ENCODE measurements around the gene FCGBP. TPM values are rescaled to one million over a fixed set of nuclear protein-coding genes. Genes with fewer than 3 reads are reported as not detected.
"Not testable (repeated sequence)": the region's sequence is repeated elsewhere in the genome, so short reads cannot be mapped to it uniquely, and the experiment has no call there.

The FCGBP gene
- total RNA-seq, 1 donor from 2014 or later: 0.49 TPM

DNA sequence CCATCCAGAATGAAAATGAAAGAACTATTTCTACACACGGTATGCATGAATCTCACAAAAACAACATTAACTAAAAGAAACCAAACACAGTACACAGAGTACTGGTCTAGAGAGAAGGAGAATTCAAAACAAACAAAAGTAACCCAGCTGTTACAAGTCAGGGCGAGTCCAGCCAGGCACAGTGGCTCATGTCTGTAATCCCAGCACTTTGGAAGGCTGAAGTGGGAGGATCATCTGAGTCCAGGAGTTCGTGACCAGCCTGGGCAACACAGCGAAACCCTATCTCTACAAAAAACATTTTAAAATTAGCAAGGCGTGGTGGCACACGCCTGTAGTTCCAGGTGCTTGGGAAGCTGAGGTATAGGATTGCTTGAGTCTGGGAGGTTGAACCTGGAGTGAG lies 34.8 kb upstream of the FCGBP start:
- TF ChIP-seq, protein P1, sequence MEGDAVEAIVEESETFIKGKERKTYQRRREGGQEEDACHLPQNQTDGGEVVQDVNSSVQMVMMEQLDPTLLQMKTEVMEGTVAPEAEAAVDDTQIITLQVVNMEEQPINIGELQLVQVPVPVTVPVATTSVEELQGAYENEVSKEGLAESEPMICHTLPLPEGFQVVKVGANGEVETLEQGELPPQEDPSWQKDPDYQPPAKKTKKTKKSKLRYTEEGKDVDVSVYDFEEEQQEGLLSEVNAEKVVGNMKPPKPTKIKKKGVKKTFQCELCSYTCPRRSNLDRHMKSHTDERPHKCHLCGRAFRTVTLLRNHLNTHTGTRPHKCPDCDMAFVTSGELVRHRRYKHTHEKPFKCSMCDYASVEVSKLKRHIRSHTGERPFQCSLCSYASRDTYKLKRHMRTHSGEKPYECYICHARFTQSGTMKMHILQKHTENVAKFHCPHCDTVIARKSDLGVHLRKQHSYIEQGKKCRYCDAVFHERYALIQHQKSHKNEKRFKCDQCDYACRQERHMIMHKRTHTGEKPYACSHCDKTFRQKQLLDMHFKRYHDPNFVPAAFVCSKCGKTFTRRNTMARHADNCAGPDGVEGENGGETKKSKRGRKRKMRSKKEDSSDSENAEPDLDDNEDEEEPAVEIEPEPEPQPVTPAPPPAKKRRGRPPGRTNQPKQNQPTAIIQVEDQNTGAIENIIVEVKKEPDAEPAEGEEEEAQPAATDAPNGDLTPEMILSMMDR (IDR thresholded peaks at IDR 0.05; ENCODE audit: partially characterized antibody, unreplicated experiment): no peak
- no peak for DNase-seq
- peaks cover 5% of the 10 kb centered on the region for H3K36me3 Mint-ChIP-seq (ENCODE audit: unreplicated experiment)
- peaks cover 11% of the 10 kb centered on the region for H3K9me3 Mint-ChIP-seq (ENCODE audit: unreplicated experiment)
- H3K27me3 Mint-ChIP-seq (ENCODE audit: unreplicated experiment): peaks cover 2% of the 10 kb centered on the region
- H3K27ac Mint-ChIP-seq (ENCODE audit: unreplicated experiment): no peak overlapping the region
- H3K4me3 Mint-ChIP-seq (ENCODE audit: unreplicated experiment): peak overlapping the region; percentile 99
- H3K4me1 Mint-ChIP-seq (ENCODE audit: low read depth, unreplicated experiment): peaks cover 5% of the 10 kb centered on the region

DNA sequence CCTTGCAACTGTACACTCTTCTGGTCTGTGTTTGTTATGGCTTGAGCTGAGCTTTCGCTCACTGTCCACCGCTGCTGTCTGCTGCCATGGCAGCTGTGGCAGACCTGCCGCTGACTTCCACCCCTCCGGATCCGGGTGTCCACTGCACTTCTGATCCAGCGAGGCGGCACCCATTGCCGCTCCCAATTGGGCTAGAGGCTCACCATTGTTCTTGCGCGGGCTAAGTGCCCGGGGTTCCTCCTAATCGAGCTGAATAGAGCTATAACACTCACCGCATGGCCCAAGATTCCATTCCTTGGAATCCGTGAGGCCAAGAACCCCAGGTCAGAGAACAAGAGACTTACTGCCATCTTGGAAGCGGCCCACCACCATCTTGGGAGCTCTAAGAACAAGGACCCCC lies 34.4 kb upstream of the FCGBP start:
- H3K27me3 Mint-ChIP-seq (ENCODE audit: unreplicated experiment): peaks cover 2% of the 10 kb centered on the region
- H3K36me3 Mint-ChIP-seq (ENCODE audit: unreplicated experiment): peaks cover 5% of the 10 kb centered on the region
- TF ChIP-seq, protein P1 (IDR thresholded peaks at IDR 0.05; ENCODE audit: partially characterized antibody, unreplicated experiment): no peak
- no peak overlapping the region for H3K27ac Mint-ChIP-seq (ENCODE audit: unreplicated experiment)
- H3K9me3 Mint-ChIP-seq (ENCODE audit: unreplicated experiment): peaks cover 11% of the 10 kb centered on the region
- peaks cover 5% of the 10 kb centered on the region for H3K4me1 Mint-ChIP-seq (ENCODE audit: low read depth, unreplicated experiment)
- peak overlapping the region; percentile 36 for H3K4me3 Mint-ChIP-seq (ENCODE audit: unreplicated experiment)
- DNase-seq: no peak

DNA sequence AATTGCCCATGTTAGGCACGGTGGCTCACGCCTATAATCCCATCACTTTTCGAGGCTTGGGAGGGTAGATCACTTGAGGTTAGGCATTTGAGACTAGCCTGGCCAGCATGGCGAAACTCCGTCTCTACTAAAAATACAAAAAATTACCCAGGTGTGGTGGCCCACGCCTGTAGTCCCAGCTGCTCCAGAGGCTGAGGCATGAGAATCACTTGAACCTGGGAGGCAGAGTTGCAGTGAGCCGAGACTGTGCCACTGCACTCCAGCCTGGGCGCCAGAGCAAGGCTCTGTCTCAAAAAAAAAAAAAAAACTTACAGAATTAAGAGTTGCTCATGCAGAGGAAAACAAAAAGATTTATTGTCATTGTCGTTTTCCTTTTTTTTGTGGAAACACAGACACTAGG lies 33.1 kb upstream of the FCGBP start:
- no peak overlapping the region for H3K27ac Mint-ChIP-seq (ENCODE audit: unreplicated experiment)
- H3K27me3 Mint-ChIP-seq (ENCODE audit: unreplicated experiment): peaks cover 2% of the 10 kb centered on the region
- no peak overlapping the region for H3K4me3 Mint-ChIP-seq (ENCODE audit: unreplicated experiment)
- H3K36me3 Mint-ChIP-seq (ENCODE audit: unreplicated experiment): peaks cover 5% of the 10 kb centered on the region
- no peak for DNase-seq
- TF ChIP-seq, protein P1 (IDR thresholded peaks at IDR 0.05; ENCODE audit: partially characterized antibody, unreplicated experiment): no peak
- H3K4me1 Mint-ChIP-seq (ENCODE audit: low read depth, unreplicated experiment): peaks cover 5% of the 10 kb centered on the region
- peaks cover 11% of the 10 kb centered on the region for H3K9me3 Mint-ChIP-seq (ENCODE audit: unreplicated experiment)

DNA sequence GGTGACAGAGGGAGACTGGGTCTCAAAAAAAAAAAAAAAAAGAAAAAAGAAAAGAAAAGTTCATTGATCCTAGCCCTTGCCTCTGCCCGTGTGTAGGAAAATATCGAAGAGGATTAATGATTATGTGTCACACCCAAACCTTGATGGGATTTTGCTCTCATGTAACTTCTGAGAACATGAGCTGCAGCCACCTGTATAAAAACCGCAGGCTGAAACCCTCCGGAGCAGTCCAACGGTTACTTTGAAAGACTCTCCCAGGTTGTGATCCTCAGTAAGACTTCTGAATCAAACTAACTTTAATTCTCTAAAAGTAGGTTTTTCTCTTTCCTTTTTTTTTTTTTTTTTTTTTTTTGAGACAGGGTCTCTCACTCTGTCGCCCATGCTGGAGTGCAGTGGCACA lies 32.2 kb upstream of the FCGBP start:
- H3K27me3 Mint-ChIP-seq (ENCODE audit: unreplicated experiment): peaks cover 2% of the 10 kb centered on the region
- DNase-seq: no peak
- H3K9me3 Mint-ChIP-seq (ENCODE audit: unreplicated experiment): peaks cover 11% of the 10 kb centered on the region

DNA sequence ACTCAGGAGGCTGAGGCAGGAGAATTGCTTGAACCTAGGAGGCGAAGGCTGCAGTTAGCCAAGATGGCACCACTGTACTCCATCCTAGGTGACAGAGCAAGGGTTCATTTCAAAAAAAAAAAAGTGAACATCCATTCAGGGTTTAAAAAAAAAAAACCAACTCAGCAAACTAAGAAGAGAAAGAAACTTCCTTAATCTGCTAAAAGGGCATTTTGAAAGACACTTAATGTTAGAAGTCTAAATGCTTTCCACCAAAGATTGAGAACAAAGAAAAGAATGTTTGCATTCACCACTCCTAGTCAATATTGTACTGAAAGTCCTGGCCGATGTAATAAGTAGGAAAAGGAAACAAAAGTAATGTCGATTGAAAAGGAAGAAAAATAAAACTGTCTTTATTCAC lies 29.5 kb upstream of the FCGBP start:
- TF ChIP-seq, protein P1 (IDR thresholded peaks at IDR 0.05; ENCODE audit: partially characterized antibody, unreplicated experiment): no peak
- H3K27ac Mint-ChIP-seq (ENCODE audit: unreplicated experiment): no peak overlapping the region

More for the DNA sequence above, 32.2 kb upstream of the FCGBP start:
- Mint-ChIP-seq H3K36me3 (ENCODE audit: unreplicated experiment) (peaks cover 4% of the 10 kb centered on the region), H3K27ac (ENCODE audit: unreplicated experiment) (no peak overlapping the region), H3K4me1 (ENCODE audit: low read depth, unreplicated experiment) (peaks cover 3% of the 10 kb centered on the region), H3K4me3 (ENCODE audit: unreplicated experiment) (no peak overlapping the region)
- TF ChIP-seq, protein P1 (IDR thresholded peaks at IDR 0.05; ENCODE audit: partially characterized antibody, unreplicated experiment): no peak

DNA sequence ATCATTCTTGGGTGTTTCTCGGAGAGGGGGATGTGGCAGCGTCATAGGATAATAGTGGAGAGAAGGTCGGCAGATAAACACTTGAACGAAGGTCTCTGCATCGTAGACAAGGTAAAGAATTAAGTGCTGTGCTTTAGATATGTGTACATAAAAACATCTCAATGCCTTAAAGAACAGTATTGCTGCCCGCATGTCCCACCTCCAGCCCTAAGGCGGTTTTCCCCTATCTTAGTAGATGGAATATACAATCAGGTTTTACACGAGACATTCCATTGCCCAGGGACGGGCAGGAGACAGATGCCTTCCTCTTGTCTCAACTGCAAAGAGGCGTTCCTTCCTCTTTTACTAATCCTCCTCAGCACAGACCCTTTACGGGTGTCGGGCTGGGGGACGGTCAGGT lies 25.0 kb upstream of the FCGBP start:
- H3K4me1 Mint-ChIP-seq (ENCODE audit: low read depth, unreplicated experiment); H3K4me3 Mint-ChIP-seq (ENCODE audit: unreplicated experiment); DNase-seq; H3K27ac Mint-ChIP-seq (ENCODE audit: unreplicated experiment); H3K36me3 Mint-ChIP-seq (ENCODE audit: unreplicated experiment); H3K9me3 Mint-ChIP-seq (ENCODE audit: unreplicated experiment); H3K27me3 Mint-ChIP-seq (ENCODE audit: unreplicated experiment): not testable (repeated sequence)

More for the DNA sequence above, 29.5 kb upstream of the FCGBP start:
- no peak overlapping the region for H3K4me3 Mint-ChIP-seq (ENCODE audit: unreplicated experiment)
- no peak for DNase-seq
- H3K36me3 Mint-ChIP-seq (ENCODE audit: unreplicated experiment): no peaks in the 10 kb centered on the region
- H3K27me3 Mint-ChIP-seq (ENCODE audit: unreplicated experiment): peaks cover 4% of the 10 kb centered on the region
- no peaks in the 10 kb centered on the region for H3K4me1 Mint-ChIP-seq (ENCODE audit: low read depth, unreplicated experiment)
- no peaks in the 10 kb centered on the region for H3K9me3 Mint-ChIP-seq (ENCODE audit: unreplicated experiment)

DNA sequence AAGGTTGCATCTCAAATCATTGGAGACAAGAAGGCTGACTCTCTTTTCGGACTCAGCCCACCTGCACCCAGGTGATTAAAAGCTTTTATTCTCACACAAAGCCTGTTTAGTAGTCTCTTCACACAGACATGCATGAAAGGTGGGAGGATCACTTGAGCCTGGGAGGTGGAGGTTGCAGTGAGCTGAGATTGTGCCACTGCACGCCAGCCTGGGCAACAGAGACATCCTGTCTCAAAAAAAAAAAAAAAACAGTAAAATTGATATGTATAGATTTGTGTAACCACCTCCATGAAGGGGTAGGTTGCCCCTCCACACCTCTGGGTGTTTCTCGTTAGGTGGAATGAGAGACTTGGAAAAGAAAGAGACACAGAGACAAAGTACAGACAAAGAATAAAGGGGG lies 24.5 kb upstream of the FCGBP start:
- H3K27me3 Mint-ChIP-seq (ENCODE audit: unreplicated experiment); DNase-seq; H3K9me3 Mint-ChIP-seq (ENCODE audit: unreplicated experiment); H3K27ac Mint-ChIP-seq (ENCODE audit: unreplicated experiment); H3K4me3 Mint-ChIP-seq (ENCODE audit: unreplicated experiment); H3K36me3 Mint-ChIP-seq (ENCODE audit: unreplicated experiment); H3K4me1 Mint-ChIP-seq (ENCODE audit: low read depth, unreplicated experiment): not testable (repeated sequence)

DNA sequence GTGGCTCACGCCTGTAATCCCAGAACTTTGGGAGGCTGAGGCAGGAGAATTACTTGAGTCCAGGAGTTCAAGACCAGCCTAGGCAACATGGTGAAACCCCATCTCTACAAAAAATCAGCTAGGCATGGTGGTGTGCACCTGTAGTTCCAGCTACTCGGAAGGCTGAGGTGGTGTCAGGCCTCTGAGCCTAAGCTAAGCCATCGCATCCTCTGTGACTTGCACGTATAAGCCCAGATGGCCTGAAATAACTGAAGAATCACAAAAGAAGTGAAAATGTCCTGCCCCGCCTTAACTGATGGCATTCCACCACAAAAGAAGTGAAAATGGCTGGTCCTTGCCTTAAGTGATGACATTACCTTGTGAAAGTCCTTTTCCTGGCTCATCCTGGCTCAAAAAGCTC lies 23.5 kb upstream of the FCGBP start:
- H3K27me3 Mint-ChIP-seq (ENCODE audit: unreplicated experiment); H3K4me1 Mint-ChIP-seq (ENCODE audit: low read depth, unreplicated experiment); H3K4me3 Mint-ChIP-seq (ENCODE audit: unreplicated experiment); H3K36me3 Mint-ChIP-seq (ENCODE audit: unreplicated experiment); H3K9me3 Mint-ChIP-seq (ENCODE audit: unreplicated experiment); DNase-seq; H3K27ac Mint-ChIP-seq (ENCODE audit: unreplicated experiment): not testable (repeated sequence)
